ENCODE measurements around the gene MAP1A.
A peak's percentile ranks its signal among the peaks of the same experiment; 100 is the strongest.

The MAP1A gene

GRCh38 chr15:43499635-43500034, 17.8 kb upstream of the MAP1A start:
- Mint-ChIP-seq H3K27ac (no peak overlapping the region), H3K4me1 (no peaks in the 10 kb centered on the region), H3K27me3 (no peaks in the 10 kb centered on the region), H3K9me3 (no peaks in the 10 kb centered on the region), H3K36me3 (no peaks in the 10 kb centered on the region), H3K4me3 (no peak overlapping the region)
- ATAC-seq, result no peak

GRCh38 chr15:43505738-43506137, 11.7 kb upstream of the MAP1A start:
- Mint-ChIP-seq H3K9me3 (no peaks in the 10 kb centered on the region), H3K36me3 (no peaks in the 10 kb centered on the region), H3K27me3 (no peaks in the 10 kb centered on the region), H3K4me3 (no peak overlapping the region), H3K4me1 (peaks cover 8% of the 10 kb centered on the region), H3K27ac (no peak overlapping the region)
- no peak for ATAC-seq

DNA sequence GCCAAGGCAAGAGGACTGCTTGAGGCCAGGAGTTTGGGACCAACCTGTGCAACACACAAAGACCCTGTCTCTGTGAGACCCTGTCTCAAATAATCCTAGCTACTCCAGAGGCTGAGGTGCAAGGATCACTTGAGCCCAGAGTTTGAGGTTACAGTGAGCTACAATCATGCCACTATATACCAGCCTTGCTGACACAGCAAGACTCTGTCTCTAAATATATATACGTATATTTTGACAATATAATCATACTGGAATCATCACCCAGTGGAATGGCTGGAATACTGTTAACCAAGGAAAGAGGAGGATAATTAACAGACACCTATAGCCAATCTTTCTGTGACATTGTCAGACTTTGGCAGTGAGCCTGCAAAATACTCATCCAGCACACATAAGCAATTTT, 9.0 kb upstream of the MAP1A start:
- no peaks in the 10 kb centered on the region for H3K9me3 Mint-ChIP-seq
- no peak for ATAC-seq
- peaks cover 17% of the 10 kb centered on the region for H3K4me1 Mint-ChIP-seq
- H3K27ac Mint-ChIP-seq, result no peak overlapping the region
- no peak overlapping the region for H3K4me3 Mint-ChIP-seq
- H3K36me3 Mint-ChIP-seq, result no peaks in the 10 kb centered on the region
- H3K27me3 Mint-ChIP-seq, result peaks cover 15% of the 10 kb centered on the region

- Mint-ChIP-seq H3K36me3 (no peaks in the 10 kb centered on the region), H3K27me3 (peaks cover 15% of the 10 kb centered on the region), H3K4me1 (peaks cover 17% of the 10 kb centered on the region), H3K27ac (no peak overlapping the region), H3K4me3 (no peak overlapping the region), H3K9me3 (no peaks in the 10 kb centered on the region)
- no peak for ATAC-seq
Measured at GRCh38 chr15:43508991-43509659, 8.3 kb upstream of the MAP1A start.

GRCh38 chr15:43509660-43510199, 7.7 kb upstream of the MAP1A start:
- Mint-ChIP-seq H3K36me3 (no peaks in the 10 kb centered on the region), H3K9me3 (no peaks in the 10 kb centered on the region), H3K27ac (peak overlapping the region; percentile 95)

GRCh38 chr15:43510200-43511011, 7.0 kb upstream of the MAP1A start:
- H3K4me3 Mint-ChIP-seq, result peak overlapping the region; percentile 91
- peak overlapping the region; percentile 95 for H3K27ac Mint-ChIP-seq
- no peaks in the 10 kb centered on the region for H3K36me3 Mint-ChIP-seq

More at GRCh38 chr15:43509660-43510199, 7.7 kb upstream of the MAP1A start:
- no peak for ATAC-seq
- Mint-ChIP-seq H3K4me1 (peaks cover 17% of the 10 kb centered on the region), H3K27me3 (peaks cover 15% of the 10 kb centered on the region), H3K4me3 (peak overlapping the region; percentile 91)

DNA sequence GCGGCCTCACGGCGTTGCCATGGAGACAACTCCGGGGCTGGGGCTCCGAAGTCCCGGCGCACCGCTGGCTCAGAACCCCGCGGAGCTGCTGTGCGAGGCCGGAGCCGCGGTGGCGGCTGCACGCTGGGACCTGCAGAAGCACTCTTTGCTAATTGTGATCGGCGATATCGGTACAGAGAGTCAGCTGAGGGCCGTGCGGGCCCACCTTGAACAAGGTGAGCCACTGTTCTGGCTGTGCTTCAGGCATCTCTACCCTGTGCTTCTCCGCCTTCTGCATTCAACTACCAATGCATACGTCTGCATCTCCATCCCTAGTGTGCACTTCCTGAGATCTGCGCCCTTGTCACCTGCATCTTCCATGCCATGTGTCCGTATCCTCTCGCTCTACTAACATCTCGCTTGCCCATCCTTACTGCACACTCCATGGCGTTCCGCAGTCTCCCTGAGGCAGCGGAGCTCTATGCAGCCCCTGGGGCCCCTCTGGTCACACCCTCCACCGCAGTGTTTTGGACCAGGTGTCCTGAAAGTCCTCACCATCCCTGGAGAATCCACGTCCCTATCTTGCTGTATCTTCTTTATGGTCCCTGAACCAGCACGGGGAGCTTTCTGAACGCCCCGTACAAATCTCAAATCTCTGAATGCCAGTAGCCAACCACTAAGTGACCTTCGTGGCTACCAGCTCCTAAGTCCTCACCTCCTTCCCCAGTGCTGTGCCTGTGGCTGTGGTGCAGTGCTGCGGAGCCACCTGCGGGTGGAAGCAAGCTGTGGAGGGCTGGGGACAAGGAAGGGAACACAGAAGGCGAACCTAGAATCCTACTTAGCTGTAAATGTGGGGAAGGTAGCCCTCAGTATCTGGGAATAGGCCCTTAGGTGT, 6.2 kb upstream of the MAP1A start:
- H3K4me3 Mint-ChIP-seq, result peak overlapping the region; percentile 91
- H3K36me3 Mint-ChIP-seq, result no peaks in the 10 kb centered on the region
- H3K27me3 Mint-ChIP-seq, result peaks cover 22% of the 10 kb centered on the region
- H3K27ac Mint-ChIP-seq, result peak overlapping the region; percentile 95
- peaks cover 17% of the 10 kb centered on the region for H3K4me1 Mint-ChIP-seq
- no peaks in the 10 kb centered on the region for H3K9me3 Mint-ChIP-seq
- ATAC-seq, result no peak

More at GRCh38 chr15:43510200-43511011, 7.0 kb upstream of the MAP1A start:
- peak; percentile 99 for ATAC-seq
- no peaks in the 10 kb centered on the region for H3K9me3 Mint-ChIP-seq
- H3K27me3 Mint-ChIP-seq, result peaks cover 15% of the 10 kb centered on the region
- H3K4me1 Mint-ChIP-seq, result peaks cover 17% of the 10 kb centered on the region

- no peaks in the 10 kb centered on the region for H3K9me3 Mint-ChIP-seq
- H3K27me3 Mint-ChIP-seq, result peaks cover 45% of the 10 kb centered on the region
- no peak overlapping the region for H3K27ac Mint-ChIP-seq
- H3K4me1 Mint-ChIP-seq, result peaks cover 33% of the 10 kb centered on the region
- no peak overlapping the region for H3K4me3 Mint-ChIP-seq
- H3K36me3 Mint-ChIP-seq, result no peaks in the 10 kb centered on the region
- ATAC-seq, result no peak
Measured at GRCh38 chr15:43513550-43513949, 3.9 kb upstream of the MAP1A start.

GRCh38 chr15:43514241-43515057, 3.0 kb upstream of the MAP1A start:
- Mint-ChIP-seq H3K27ac (no peak overlapping the region), H3K4me3 (no peak overlapping the region)

GRCh38 chr15:43515741-43516140, 1.7 kb upstream of the MAP1A start:
- Mint-ChIP-seq H3K27me3 (peaks cover 59% of the 10 kb centered on the region), H3K4me1 (peaks cover 33% of the 10 kb centered on the region), H3K27ac (no peak overlapping the region), H3K4me3 (no peak overlapping the region), H3K9me3 (no peaks in the 10 kb centered on the region), H3K36me3 (no peaks in the 10 kb centered on the region)
- no peak for ATAC-seq

More at GRCh38 chr15:43514241-43515057, 3.0 kb upstream of the MAP1A start:
- no peaks in the 10 kb centered on the region for H3K36me3 Mint-ChIP-seq
- ATAC-seq, result no peak
- no peaks in the 10 kb centered on the region for H3K9me3 Mint-ChIP-seq
- H3K27me3 Mint-ChIP-seq, result peaks cover 54% of the 10 kb centered on the region
- H3K4me1 Mint-ChIP-seq, result peaks cover 41% of the 10 kb centered on the region

GRCh38 chr15:43516185-43516584, 1.2 kb upstream of the MAP1A start:
- H3K9me3 Mint-ChIP-seq, result no peaks in the 10 kb centered on the region

DNA sequence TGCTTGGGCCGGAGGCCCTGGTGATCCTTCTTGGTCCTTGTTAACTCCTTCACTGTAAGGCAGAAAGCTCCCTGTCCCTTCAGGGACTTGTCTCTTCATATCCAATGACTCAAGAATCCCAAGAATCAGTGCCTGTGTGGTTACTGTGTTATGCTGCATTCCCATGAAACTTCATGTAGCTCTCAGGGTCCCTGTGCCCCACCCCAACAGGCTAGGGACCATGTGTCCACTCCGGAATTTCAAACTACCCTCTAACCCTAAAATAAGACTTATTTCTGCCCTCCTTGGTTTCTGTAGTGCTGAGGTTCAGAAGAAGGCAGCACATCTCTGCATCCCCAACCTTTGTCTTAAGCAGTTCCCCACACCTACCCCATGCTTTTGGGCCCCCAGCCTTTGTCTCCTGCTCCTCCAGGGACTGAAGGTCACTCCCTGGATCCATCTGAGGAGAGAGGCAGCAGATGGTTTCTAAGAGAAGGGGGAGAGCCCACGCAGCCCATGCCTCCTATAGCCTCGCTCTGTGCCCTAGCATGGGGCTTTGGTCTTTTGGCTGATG, 531 bp upstream of the MAP1A start:
- Mint-ChIP-seq H3K36me3 (no peaks in the 10 kb centered on the region), H3K4me1 (peaks cover 24% of the 10 kb centered on the region), H3K27ac (no peak overlapping the region), H3K27me3 (peaks cover 55% of the 10 kb centered on the region), H3K4me3 (no peak overlapping the region), H3K9me3 (no peaks in the 10 kb centered on the region)
- no peak for ATAC-seq

More at GRCh38 chr15:43516185-43516584, 1.2 kb upstream of the MAP1A start:
- Mint-ChIP-seq H3K27ac (no peak overlapping the region), H3K27me3 (peaks cover 57% of the 10 kb centered on the region), H3K36me3 (no peaks in the 10 kb centered on the region), H3K4me1 (peaks cover 30% of the 10 kb centered on the region), H3K4me3 (no peak overlapping the region)
- ATAC-seq, result no peak

- H3K36me3 Mint-ChIP-seq, result no peaks in the 10 kb centered on the region
- peak overlapping the region; percentile 21 for H3K27ac Mint-ChIP-seq
- H3K4me3 Mint-ChIP-seq, result peak overlapping the region; percentile 70
- H3K27me3 Mint-ChIP-seq, result peaks cover 62% of the 10 kb centered on the region
- H3K4me1 Mint-ChIP-seq, result peaks cover 24% of the 10 kb centered on the region
- peak; percentile 21 for ATAC-seq
- H3K9me3 Mint-ChIP-seq, result no peaks in the 10 kb centered on the region
Measured at GRCh38 chr15:43518197-43518761, 871 bp downstream of the MAP1A start.

DNA sequence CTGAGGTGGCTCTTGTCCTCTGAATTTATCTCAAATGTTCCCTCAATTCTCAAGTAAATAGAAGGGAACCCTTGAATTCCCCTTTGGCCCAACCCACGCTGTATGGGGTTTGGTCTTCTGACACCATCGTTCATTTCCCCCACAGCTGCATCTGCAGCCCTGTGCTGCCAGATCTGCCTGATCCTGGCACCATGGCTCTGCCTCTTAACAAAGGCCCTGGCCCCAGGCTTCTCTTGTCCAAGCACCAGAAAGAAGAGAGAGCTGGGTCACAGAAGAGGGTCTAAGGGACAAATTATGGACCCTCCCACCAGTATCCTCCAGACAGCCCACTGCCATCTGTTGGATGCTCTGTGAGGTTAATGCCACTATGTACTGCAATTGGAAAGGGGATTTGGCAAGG, 1.8 kb downstream of the MAP1A start:
- H3K36me3 Mint-ChIP-seq, result no peaks in the 10 kb centered on the region
- no peak overlapping the region for H3K27ac Mint-ChIP-seq
- no peak overlapping the region for H3K4me3 Mint-ChIP-seq

More for the DNA sequence above, 1.8 kb downstream of the MAP1A start:
- peaks cover 24% of the 10 kb centered on the region for H3K4me1 Mint-ChIP-seq
- peaks cover 64% of the 10 kb centered on the region for H3K27me3 Mint-ChIP-seq
- H3K9me3 Mint-ChIP-seq, result no peaks in the 10 kb centered on the region
- no peak for ATAC-seq

Measured in stimulated activated memory B cell treated with anti-CD40 and anti-IgM and Interleukin-4, amounts not matched to agents 10 μg/mL and 1 μg/mL and 100 μg/mL, for 72 hours (primary cell).